HepG2 (cell line): ENCODE measurements around the gene TEC. TPM values are rescaled to one million over a fixed set of nuclear protein-coding genes. Genes with fewer than 3 reads are reported as not detected.

ENCODE experiments used
- ATAC-seq: fragments of 200-7000 bp; cut with Tn5 transposase; 3 replicates; pipeline ENCODE4 v1.9.1; 2020; ENCODE audit warnings: mild to moderate bottlenecking, moderate library complexity
- BruUV-seq: library from RNA; stranded (reverse); fragments of 400-500 nt; replicated peaks from 2 replicates; lab custom pipeline; 2021; lab: Mats Ljungman, UMichigan
- CTCF ChIA-PET: fragments of 300-600 bp; formaldehyde crosslinking; extraction: SDS; loops from one replicate; lab custom pipeline; 2021; ENCODE audit warnings: low total read pairs, inconsistent platforms, low intra/inter-chr PET ratio; lab: Yijun Ruan, JAX
- POLR2A ChIA-PET: fragments of 350-600 bp; sonication (Branson Sonifier 250); formaldehyde crosslinking; loops from one replicate; lab custom pipeline; 2020; ENCODE audit warnings: antibody characterized with exemption, inconsistent platforms; lab: Yijun Ruan, JAX
- DNase-seq: peaks from one replicate; pipeline ENCODE4 v3.0.0-alpha.2; 2015; ENCODE audit warnings: low spot score
- FAIRE-seq: peaks from 3 replicates; lab custom pipeline; 2011; peaks lifted over from hg19 to GRCh38; lab: Jason Lieb, UNC
- H2AFZ ChIP-seq: one replicate; pipeline ENCODE4 v1.6.1; 2011; ENCODE audit warnings: low read length, inconsistent platforms
- H3K27ac ChIP-seq: fragments of 300-600 bp; 3 replicates; pipeline ENCODE4 v1.8.0; 2011; ENCODE audit warnings: mixed run types, mild to moderate bottlenecking, mixed read lengths, low read length, inconsistent platforms; ENCODE audit not compliant: insufficient read depth; ENCODE audit errors: extremely low read length
- H3K27me3 ChIP-seq, 2 experiments: fragments of 200-600 bp in 1 of 2; 2 replicates in 1 of 2; 3 replicates in 1 of 2; pipeline versions ENCODE4 v1.6.0 to v1.8.0; 2011; ENCODE audit warnings: low read length in 2 of 2, mild to moderate bottlenecking in 2 of 2, moderate library complexity in 2 of 2, inconsistent platforms in 1 of 2; ENCODE audit not compliant: insufficient read depth in 2 of 2, control insufficient read depth in 1 of 2
- H3K36me3 ChIP-seq, 2 experiments: fragments of 200-600 bp in 1 of 2; replicated peaks in 1 of 2; 2 replicates in 1 of 2; 3 replicates in 1 of 2; pipeline versions ENCODE4 v1.5.1 to v1.8.0; 2011; ENCODE audit warnings: low read length in 2 of 2, inconsistent platforms in 1 of 2; ENCODE audit not compliant: insufficient read depth in 2 of 2, control insufficient read depth in 1 of 2
- H3K4me1 ChIP-seq: 2 replicates; pipeline ENCODE4 v1.5.1; 2012; ENCODE audit warnings: low read length, inconsistent platforms; ENCODE audit not compliant: insufficient read depth
- H3K4me2 ChIP-seq: 2 replicates; pipeline ENCODE4 v1.6.0; 2011; ENCODE audit warnings: low read depth, low read length, inconsistent platforms
- H3K4me3 ChIP-seq, 3 experiments: fragments of 200-600 bp in 1 of 3; sonication (generic), shearing (Covaris generic) in 1 of 3; replicated peaks in 1 of 3; 2 replicates each; pipeline ENCODE4 v1.5.1; 2011 to 2016; ENCODE audit warnings: low read length in 3 of 3, inconsistent platforms in 2 of 3, low read depth in 2 of 3, mild to moderate bottlenecking in 2 of 3, control low read depth in 1 of 3, mixed read lengths in 1 of 3; ENCODE audit not compliant: insufficient read depth in 1 of 3
- H3K79me2 ChIP-seq: one replicate; pipeline ENCODE4 v1.6.1; 2011; ENCODE audit warnings: low read length, inconsistent platforms; ENCODE audit not compliant: insufficient read depth
- H3K9ac ChIP-seq: 2 replicates; pipeline ENCODE4 v1.6.0; 2011; ENCODE audit warnings: mild to moderate bottlenecking, low read depth, low read length, inconsistent platforms; ENCODE audit not compliant: insufficient read depth
- H3K9me3 ChIP-seq: 2 replicates; pipeline ENCODE4 v1.5.1; 2012; ENCODE audit warnings: mild to moderate bottlenecking, low read length
- H4K20me1 ChIP-seq: 2 replicates; pipeline ENCODE4 v1.6.0; 2011; ENCODE audit warnings: inconsistent platforms, mild to moderate bottlenecking, low read length, moderate library complexity; ENCODE audit not compliant: insufficient read depth
- CHCHD3 ChIP-seq: sonication (generic); formaldehyde crosslinking; IDR thresholded peaks from 2 replicates; pipeline ENCODE4 v1.8.0; 2022; ENCODE audit warnings: mild to moderate bottlenecking, missing genetic modification reagents, moderate library complexity
- DBP ChIP-seq: sonication (generic); formaldehyde crosslinking; IDR thresholded peaks from 2 replicates; pipeline ENCODE4 v1.4.0; 2020; ENCODE audit warnings: missing genetic modification reagents; ENCODE audit errors: not compliant biosample characterization
- KDM2A ChIP-seq: sonication (generic); formaldehyde crosslinking; IDR thresholded peaks from 2 replicates; pipeline ENCODE4 v1.4.0; 2020; ENCODE audit warnings: low read depth, missing genetic modification reagents, borderline replicate concordance
- NFE2L2 ChIP-seq: fragments of 150-350 bp; IDR thresholded peaks from 2 replicates; pipeline ENCODE4 v1.6.1; 2014; ENCODE audit warnings: low read length
- REXO4 ChIP-seq: sonication (generic); formaldehyde crosslinking; IDR thresholded peaks from 2 replicates; pipeline ENCODE4 v1.8.0; 2022; ENCODE audit warnings: missing genetic modification reagents, mild to moderate bottlenecking, borderline replicate concordance
- SKI ChIP-seq: fragments of 450-650 bp; IDR thresholded peaks from one replicate; pipeline ENCODE4 v1.6.1; 2018; ENCODE audit warnings: mild to moderate bottlenecking; ENCODE audit not compliant: partially characterized antibody
- THAP9 ChIP-seq: sonication (generic); formaldehyde crosslinking; IDR thresholded peaks from 2 replicates; pipeline ENCODE4; 2020; ENCODE audit warnings: missing genetic modification reagents, mild to moderate bottlenecking, borderline replicate concordance
- ZBTB7A ChIP-seq: sonication (generic); formaldehyde crosslinking; IDR thresholded peaks from 2 replicates; pipeline ENCODE4 v1.8.0; 2022; ENCODE audit warnings: mild to moderate bottlenecking, missing genetic modification reagents
- ZIK1 ChIP-seq: sonication (generic); formaldehyde crosslinking; IDR thresholded peaks from 2 replicates; pipeline ENCODE4 v1.5.0; 2020; ENCODE audit warnings: mild to moderate bottlenecking, low read depth, missing genetic modification reagents, borderline replicate concordance
- ZKSCAN1 ChIP-seq: fragments of 150-350 bp; IDR thresholded peaks from 2 replicates; pipeline ENCODE4 v1.6.1; 2014; ENCODE audit warnings: low read length
- ZNF10 ChIP-seq: sonication (generic); formaldehyde crosslinking; IDR thresholded peaks from 2 replicates; pipeline ENCODE4 v1.4.0; 2020; ENCODE audit warnings: mild to moderate bottlenecking, low read depth, missing genetic modification reagents, borderline replicate concordance
- ZNF225 ChIP-seq: sonication (generic); formaldehyde crosslinking; IDR thresholded peaks from 2 replicates; pipeline ENCODE4 v1.4.0; 2020; ENCODE audit warnings: mild to moderate bottlenecking, missing genetic modification reagents
- ZNF256 ChIP-seq: sonication (generic); formaldehyde crosslinking; conservative IDR thresholded peaks from 2 replicates; pipeline ENCODE4 v1.4.0; 2020; ENCODE audit warnings: missing genetic modification reagents
- ZNF75D ChIP-seq: sonication (generic); formaldehyde crosslinking; IDR thresholded peaks from 2 replicates; pipeline ENCODE4 v1.8.1; 2023; ENCODE audit warnings: missing genetic modification reagents, mild to moderate bottlenecking, borderline replicate concordance
- ZNF768 ChIP-seq: sonication (generic); formaldehyde crosslinking; IDR thresholded peaks from 2 replicates; pipeline ENCODE4 v1.4.0; 2020; ENCODE audit warnings: missing genetic modification reagents
- WGBS: methylation state at CpG from one replicate; pipeline ENCODE4 v1.1.6; 2017; ENCODE audit warnings: low lambda C conversion rate; 5-methylcytosine and 5-hydroxymethylcytosine counted together
- in situ Hi-C: cut with HindIII; loops from 2 replicates; pipeline ENCODE4 v1.10.0; 2017; ENCODE audit warnings: low pct_unique_long_range_greater_than_20kb; ENCODE audit not compliant: extremely low pct_ligation_motif_present
- intact Hi-C: fragments of 100-400 bp; cut with micrococcal nuclease; formaldehyde crosslinking; loops from one replicate; pipeline ENCODE4 v1.10.0; 2022; ENCODE audit not compliant: unreplicated experiment
- polyA plus RNA-seq, 8 experiments: library from polyadenylated mRNA; depleted of rRNA in 3 of 8; stranded (reverse) in 7 of 8; unstranded in 1 of 8; fragments of >200 nt; fragmentation: Illumina TruSeq in 4 of 8; extraction: Trizol in 4 of 8; gene quantifications; 2 replicates each; pipeline versions ENCODE4 v1.2.1 to v1.2.3, GENCODE V29; 2011 to 2016; ENCODE audit warnings: low read depth in 4 of 8, missing spikeins in 1 of 8, mixed read lengths in 1 of 8; ENCODE audit not compliant: insufficient read depth in 1 of 8
- total RNA-seq, 5 experiments: library from RNA; depleted of rRNA; stranded (reverse); fragments of >200 nt; fragmentation: Illumina TruSeq; extraction: Trizol; gene quantifications; 2 replicates each; pipeline ENCODE4 v1.2.3, GENCODE V29; 2016; ENCODE audit warnings: low read depth in 1 of 5

Gene TEC
- total and polyA plus RNA-seq, 2 of the 13 experiments (the other 11 are each of a cell fraction or from before 2014, with no cell fraction given) = 0.05 to 0.20 TPM

- no peak for TF ChIP-seq THAP9 (CRISPR knock-in tag)
- no peak for TF ChIP-seq NFE2L2
Observed at GRCh38 chr4:48139691-48140090, 129.9 kb downstream of the TEC start (continued).

- Histone ChIP-seq H2AFZ (no peak overlapping the region), H3K79me2 (no peaks in the 10 kb centered on the region), H3K9me3 (no peaks in the 10 kb centered on the region), H4K20me1 (no peaks in the 10 kb centered on the region), H3K4me2 (no peak overlapping the region), H3K27me3 (no peaks in the 10 kb centered on the region), H3K9ac (no peak overlapping the region), H3K36me3 (no peaks in the 10 kb centered on the region), H3K4me1 (no peaks in the 10 kb centered on the region), H3K4me3 (no peak overlapping the region), H3K27ac (no peak overlapping the region)
- WGBS = 38% methylated on average over 3 of the region's 3 CpGs
- intact Hi-C loops = no loop called here
- no TSS peak for BruUV-seq
- no peak for ATAC-seq
- in situ Hi-C loops = loop anchor here (10.0 kb wide), 1 partner anchor 406 kb away; no protein-coding TSS in a partner anchor
- no peak for DNase-seq
- ChIA-PET POLR2A (no interaction called here), CTCF (no interaction called here)
- FAIRE-seq = no peak
- TF ChIP-seq ZNF10 (no peak), CHCHD3 (CRISPR knock-in tag) (no peak), ZNF768 (no peak), ZNF256 (CRISPR knock-in tag) (no peak), ZKSCAN1 (no peak), ZNF225 (no peak), ZBTB7A (no peak), SKI (no peak), ZIK1 (CRISPR knock-in tag) (no peak), REXO4 (CRISPR knock-in tag) (no peak), KDM2A (CRISPR knock-in tag) (no peak), DBP (no peak), ZNF75D (CRISPR knock-in tag) (no peak)
Observed at GRCh38 chr4:48138936-48139335, 130.7 kb downstream of the TEC start.
